Transverse colon (tissue), 4 donors: Measurements from ENCODE around the gene MT1H.

Experiments used
- EP300 ChIP-seq: sonication (generic); formaldehyde crosslinking; IDR thresholded peaks from one replicate; pipeline ENCODE4 v1.6.1; 2017; ENCODE audit warnings: antibody characterized with exemption, low read depth
- POLR2A ChIP-seq: fragments of 450-650 bp; IDR thresholded peaks from one replicate; pipeline ENCODE4 v1.6.1; 2016; ENCODE audit warnings: antibody characterized with exemption, mild to moderate bottlenecking, moderate library complexity
- POLR2AphosphoS5 ChIP-seq, 3 donors: sonication (generic); formaldehyde crosslinking; IDR thresholded peaks; one replicate each; pipeline ENCODE4 v1.6.1; 2016; ENCODE audit warnings: antibody characterized with exemption in 3 of 3
- TF ChIP-seq, protein P1 (sequence below), 5 experiments: fragments of 200-600 bp in 3 of 5; fragments of 450-650 bp in 2 of 5; sonication (generic) in 3 of 5; IDR thresholded peaks; 1 replicate in 2 of 5; 2 replicates in 3 of 5; pipeline ENCODE4 v1.5.1; 2016 to 2017; ENCODE audit warnings: antibody characterized with exemption in 5 of 5, inconsistent platforms in 3 of 5, mild to moderate bottlenecking in 2 of 5, moderate library complexity in 1 of 5

DNA sequence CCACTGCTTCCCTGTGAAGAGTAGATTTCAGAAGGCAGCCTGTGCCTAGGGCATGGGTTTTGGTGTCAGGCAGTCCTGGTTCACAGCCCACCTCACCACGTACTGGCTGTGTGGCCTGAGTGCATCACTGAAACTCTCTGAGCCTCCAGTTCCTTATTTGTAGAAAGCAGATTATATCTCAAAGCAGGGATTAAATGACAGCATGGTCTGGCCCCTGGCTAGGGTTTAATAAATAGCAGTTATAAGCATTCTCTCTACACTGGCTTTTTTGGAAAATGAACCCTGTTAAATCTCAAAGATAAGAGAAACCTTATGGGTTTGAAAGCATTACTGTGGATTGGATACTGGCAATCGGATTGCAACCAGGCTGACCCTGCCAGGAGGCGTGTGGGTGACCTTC, 40.1 kb upstream of the MT1H start:
- TF ChIP-seq, protein P1, sequence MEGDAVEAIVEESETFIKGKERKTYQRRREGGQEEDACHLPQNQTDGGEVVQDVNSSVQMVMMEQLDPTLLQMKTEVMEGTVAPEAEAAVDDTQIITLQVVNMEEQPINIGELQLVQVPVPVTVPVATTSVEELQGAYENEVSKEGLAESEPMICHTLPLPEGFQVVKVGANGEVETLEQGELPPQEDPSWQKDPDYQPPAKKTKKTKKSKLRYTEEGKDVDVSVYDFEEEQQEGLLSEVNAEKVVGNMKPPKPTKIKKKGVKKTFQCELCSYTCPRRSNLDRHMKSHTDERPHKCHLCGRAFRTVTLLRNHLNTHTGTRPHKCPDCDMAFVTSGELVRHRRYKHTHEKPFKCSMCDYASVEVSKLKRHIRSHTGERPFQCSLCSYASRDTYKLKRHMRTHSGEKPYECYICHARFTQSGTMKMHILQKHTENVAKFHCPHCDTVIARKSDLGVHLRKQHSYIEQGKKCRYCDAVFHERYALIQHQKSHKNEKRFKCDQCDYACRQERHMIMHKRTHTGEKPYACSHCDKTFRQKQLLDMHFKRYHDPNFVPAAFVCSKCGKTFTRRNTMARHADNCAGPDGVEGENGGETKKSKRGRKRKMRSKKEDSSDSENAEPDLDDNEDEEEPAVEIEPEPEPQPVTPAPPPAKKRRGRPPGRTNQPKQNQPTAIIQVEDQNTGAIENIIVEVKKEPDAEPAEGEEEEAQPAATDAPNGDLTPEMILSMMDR (IDR thresholded peaks at IDR 0.05), result no peak
- TF ChIP-seq POLR2AphosphoS5 (IDR thresholded peaks at IDR 0.05) (no peak), POLR2A (no peak), EP300 (no peak)
